Right ventricle myocardium superior (tissue), 1 donor: ENCODE results near the gene ZFAND2B. TPM values are rescaled to one million over a fixed set of nuclear protein-coding genes. Genes with fewer than 3 reads are reported as not detected.

ENCODE experiments used
- ATAC-seq: fragments of 200-7000 bp; cut with Tn5 transposase; one replicate; pipeline ENCODE4 v1.9.1; 2020; ENCODE audit warnings: mild to moderate bottlenecking; ENCODE audit not compliant: poor library complexity
- DNase-seq: peaks from one replicate; pipeline ENCODE4 v3.0.0-alpha.2; 2020
- intact Hi-C: fragments of 100-400 bp; cut with DNase I; formaldehyde crosslinking; loops from one replicate; pipeline ENCODE4 v1.11.2; 2022
- total RNA-seq: library from RNA; stranded (reverse); fragmentation: NEBNext Ultra II Directional; extraction: Animal tissue kit (Norgen Biotek cat#: 25700); gene quantifications from one replicate; pipeline ENCODE4 v1.2.1, GENCODE V29; 2021
- donor health status: DM: no; HTN: yes; CAD: no; lungs with severe emphysema.

ZFAND2B gene
- total RNA-seq, 1 donor from 2014 or later, result 21.3 TPM

DNA sequence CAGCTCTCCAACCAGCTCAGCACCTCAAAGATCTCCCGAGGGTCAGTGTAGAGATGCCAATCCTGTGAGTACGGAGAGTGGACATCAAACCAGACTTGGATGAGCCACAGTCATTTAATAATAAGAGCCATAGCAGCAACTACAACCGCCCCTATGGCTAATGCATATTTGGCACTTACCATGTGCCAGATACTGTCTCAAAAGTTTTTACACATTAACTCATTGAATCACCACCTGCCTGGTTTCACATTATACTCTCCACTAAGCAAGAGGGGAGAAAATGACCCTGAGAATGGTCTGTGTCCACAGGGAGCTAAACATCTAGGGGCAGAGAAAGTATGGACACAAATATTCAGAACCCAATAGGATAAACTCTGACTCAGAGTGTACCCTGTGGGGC is 32.4 kb upstream of the ZFAND2B start:
- intact Hi-C loops, result no loop called here
- no peak for DNase-seq
- ATAC-seq, result no peak

DNA sequence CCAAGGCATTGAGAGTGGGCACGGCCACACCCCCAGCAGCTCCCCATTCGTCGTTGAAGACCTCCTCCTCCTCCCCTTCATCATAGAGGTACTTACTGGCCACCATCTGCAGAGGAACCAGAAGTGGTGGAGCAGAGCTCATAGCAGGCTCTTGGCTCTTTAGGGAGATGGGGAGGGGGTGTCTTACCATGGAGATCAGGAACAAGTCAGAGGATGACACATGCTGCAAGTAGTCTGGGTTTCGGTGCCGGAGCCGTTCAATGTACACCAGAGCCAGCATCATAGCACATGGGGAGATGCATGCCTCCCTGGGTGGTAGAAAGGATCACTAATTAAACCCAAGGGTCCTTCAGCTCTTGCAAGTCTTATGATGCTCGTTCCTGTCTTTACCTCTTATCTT is 31.8 kb upstream of the ZFAND2B start:
- DNase-seq (no peak), ATAC-seq (no peak)
- intact Hi-C loops, result loop anchor here (5.0 kb wide), 2 partner anchors 42 to 122 kb away; partner anchors contain the start of gene ABCB6

DNA sequence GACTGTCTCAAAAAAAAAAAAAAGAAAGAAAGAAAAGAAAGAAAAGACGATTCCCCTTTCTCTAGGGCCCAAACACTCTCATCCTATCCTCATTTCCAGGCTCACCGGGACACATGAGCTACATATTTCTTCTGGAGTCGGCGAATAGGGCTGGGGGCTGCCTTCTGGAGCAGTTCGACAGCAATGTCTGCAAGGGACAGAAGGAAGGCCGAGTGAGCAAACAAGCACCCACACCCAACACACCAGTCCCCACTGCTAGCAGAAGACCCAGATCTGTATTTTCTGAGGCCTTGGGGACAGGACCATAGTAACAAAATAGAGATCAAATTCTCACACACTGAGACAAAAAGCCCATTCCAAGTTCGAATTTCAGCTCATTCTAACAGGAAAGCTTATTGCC is 31.1 kb upstream of the ZFAND2B start:
- DNase-seq, result no peak
- intact Hi-C loops, result loop anchor here (5.0 kb wide), 2 partner anchors 42 to 122 kb away; partner anchors contain the start of gene ABCB6
- ATAC-seq, result no peak

DNA sequence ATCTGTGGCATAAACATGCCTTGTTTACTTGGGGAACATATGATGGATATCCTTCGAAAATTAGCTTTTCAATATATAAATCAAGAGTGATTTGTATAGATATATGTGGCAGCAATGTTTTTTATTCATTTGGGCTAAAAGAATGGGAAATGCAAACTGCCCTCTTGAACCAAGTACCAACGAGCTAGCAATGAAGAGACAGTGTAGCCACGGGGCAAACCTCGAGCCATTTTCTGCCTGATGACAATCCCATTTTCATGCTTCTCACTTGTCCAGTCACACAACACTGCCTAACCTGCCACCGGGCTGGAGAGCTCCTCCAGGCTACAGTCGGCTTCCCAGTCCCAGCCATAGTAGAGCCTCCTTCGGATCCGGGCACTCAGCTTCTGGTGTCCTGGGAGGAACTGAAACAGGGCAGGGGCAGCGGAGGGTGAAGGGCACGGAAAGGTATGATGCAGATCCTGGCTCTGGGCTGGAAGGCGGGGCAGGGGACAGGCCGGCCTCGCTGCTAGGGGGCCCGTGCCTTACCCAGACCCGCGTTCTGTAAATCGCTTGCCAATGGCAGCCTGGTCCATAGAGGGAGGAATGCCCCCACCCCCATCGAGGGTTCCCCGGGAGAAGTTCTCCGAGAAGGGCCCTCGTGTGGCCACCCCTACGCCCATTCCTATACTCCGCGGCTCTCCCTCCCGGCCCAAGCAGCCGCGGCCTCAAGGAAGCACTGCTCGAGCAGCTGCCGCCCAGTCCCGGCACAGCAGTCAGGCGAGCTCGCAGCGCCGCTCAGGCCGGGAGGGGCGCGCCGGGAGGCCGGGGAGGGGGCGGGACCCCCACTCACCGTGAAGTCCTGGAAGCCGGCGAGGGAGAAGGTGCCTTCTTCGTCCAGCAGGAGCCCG is 30.4 kb upstream of the ZFAND2B start:
- DNase-seq, result peak; percentile 67
- peak; percentile 43 for ATAC-seq
- intact Hi-C loops, result loop anchor here (5.0 kb wide), 2 partner anchors 41 to 121 kb away; partner anchors contain the start of gene ABCB6

DNA sequence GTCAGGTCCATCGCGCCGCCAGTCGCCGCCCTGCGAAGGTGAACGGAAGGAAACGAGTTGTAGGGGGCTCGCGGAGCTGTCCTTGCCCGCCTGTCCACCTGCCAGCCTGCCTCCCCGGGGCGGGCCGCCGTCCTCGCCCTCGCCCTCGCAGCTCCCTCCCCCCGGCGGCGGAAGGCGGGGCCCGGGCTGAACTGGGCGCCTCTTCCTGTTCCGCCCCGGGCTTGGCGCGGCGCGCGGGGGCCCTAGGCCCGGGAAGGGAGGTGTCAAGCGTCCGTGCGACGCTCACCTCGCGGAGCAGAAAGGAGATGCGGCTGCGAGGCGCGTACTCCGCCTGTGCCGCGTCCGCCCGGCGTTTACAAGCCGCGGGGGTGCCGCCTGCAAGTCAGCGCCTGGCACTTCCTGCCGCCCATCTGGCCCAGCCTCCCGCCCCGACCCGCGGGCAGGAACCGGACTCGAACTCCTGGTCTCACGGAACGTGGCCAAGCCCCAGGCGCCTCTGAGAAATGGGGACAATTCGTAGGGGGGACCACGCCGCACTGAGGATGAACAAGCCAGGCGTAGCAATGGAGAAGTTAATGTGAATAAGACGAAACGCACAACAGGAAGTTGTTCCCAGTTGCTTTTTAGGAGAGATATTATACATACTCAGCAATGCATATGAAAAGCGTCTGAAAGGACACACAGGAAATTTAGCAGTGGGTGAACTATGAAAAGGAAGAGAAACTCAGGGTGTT is 29.6 kb upstream of the ZFAND2B start, which contains the start of gene CNPPD1:
CNPPD1 (minus strand) TSS at position 108 of the 734 bp plus-strand sequence; CDS start at position 11, 97 bp downstream.
- ATAC-seq (peak; percentile 93), DNase-seq (peak; percentile 94)
- intact Hi-C loops, result loop anchor here (5.0 kb wide), 2 partner anchors 40 to 120 kb away; partner anchors contain the start of gene ABCB6

DNA sequence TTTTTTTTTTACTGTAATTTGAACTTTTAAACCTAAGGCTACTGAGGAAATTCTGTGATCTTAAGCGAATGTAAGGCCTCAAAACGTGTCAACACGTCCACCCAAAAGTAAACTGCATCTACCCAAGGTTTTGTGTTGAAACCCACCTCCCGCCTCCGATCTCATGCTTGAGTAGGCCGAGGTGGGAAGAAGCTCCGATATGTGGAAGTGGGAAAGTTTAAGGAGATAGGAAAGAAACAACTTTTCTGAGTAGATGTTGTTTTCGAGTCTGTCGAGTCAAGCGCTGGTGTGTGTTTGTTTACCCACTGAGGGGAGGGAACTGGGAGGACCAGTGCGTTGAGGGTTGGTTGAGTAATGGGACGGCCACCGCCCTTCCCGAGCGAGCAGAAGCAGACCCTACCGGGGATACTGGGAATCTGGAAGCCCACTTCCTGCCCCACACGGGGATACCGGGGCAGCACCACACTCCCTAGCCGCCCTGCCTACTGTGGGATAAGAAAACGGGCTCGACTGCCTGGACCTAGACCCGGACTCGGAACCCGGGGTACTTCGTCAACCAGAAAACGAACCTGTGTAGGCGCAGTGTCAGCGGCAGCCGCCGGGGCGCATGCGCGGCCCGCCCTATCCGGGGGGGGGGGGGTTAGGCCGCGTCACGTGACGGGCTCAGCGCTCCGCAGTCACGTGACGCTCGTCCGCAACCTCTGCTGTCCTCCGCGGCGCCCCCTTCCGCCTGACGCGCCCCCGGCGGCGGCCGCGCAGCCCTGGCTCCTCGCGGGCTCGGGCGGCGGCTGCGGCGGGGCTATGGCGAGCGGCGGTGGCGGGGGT is 28.8 kb upstream of the ZFAND2B start, which contains the start of gene RETREG2:
RETREG2 (plus strand) TSS at position 724 of the 825 bp plus-strand sequence; CDS start at position 802, 78 bp downstream.
- peak; percentile 81 for ATAC-seq
- intact Hi-C loops, result loop anchor here (5.0 kb wide), 2 partner anchors 40 to 120 kb away; partner anchors contain the start of gene ABCB6
- DNase-seq, result peak; percentile 90

DNA sequence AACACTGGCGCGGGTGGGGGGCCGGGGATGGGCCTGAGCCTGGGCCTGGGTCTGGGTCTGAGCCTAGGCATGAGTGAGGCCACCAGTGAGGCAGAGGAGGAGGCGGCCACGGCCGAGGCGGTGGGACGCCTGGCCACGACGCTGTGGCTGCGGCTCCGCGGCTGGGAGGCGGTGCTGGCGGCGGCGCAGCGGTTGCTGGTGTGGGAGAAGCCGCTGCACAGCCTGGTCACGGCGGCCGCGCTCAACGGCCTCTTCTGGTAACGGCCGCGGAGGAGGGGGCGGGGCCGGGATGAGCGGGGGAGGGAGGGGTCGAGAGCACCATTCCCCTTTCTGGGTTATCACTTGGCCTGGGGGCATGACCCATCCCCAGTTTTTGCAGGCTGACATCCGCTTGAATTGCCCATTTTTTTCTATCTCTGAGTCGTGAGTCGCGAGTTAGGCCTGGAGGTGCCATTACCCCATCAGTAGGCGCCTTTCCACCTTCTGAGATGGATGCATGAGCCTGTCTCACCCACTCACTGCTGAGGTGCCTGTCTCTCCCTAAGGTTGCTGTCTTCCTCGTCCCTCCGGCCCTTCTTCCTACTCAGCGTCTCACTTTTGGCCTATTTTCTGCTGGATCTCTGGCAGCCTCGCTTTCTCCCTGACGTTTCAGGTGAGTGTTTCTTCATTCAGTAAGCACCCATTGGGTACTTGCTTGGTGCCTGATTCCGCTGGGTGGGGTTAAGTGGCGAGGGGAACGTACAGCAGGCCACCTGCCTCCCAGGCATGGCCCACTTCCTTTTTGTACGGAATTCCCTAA is 28.0 kb upstream of the ZFAND2B start:
- DNase-seq (peak; percentile 78), ATAC-seq (peak; percentile 6)
- intact Hi-C loops, result loop anchor here (5.0 kb wide), 2 partner anchors 39 to 119 kb away; partner anchors contain the start of gene ABCB6

DNA sequence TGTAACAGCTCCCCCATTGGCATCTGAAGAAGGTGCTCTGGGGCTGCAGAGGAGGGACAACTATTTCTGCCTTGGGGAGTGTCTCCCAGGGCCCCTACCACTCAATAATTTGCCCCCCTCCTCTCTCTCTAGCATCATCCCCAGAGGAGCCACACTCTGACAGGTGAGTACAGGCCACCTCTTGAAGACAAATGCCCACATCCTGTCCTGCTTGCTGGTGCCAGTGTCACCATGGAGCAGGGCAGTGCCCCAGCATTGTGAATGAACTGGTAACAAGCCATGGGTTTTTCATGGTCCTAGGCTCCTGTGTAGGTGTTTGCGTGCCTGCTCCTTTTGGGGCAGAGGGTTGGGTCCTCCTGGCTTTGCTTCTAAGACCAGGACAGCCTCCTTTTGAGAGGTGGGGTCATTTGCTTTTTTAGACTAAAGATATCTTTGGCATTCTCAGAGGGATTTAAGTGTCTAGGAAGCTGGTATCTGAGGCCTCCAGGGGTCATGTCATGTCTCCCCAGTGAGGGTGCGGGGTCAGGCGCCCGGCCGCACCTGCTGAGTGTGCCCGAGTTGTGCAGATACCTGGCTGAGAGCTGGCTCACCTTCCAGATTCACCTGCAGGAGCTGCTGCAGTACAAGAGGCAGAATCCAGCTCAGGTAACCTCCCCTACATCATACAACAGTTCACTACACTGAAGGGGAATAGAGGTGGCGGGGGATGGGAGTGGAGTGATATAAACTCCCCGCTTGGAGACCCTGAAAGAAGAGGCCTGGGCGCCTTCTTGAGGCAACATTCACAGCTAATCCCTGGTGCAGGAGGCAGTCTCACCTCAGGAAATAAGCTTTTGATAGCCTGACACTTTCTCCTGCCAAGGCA is 26.7 kb upstream of the ZFAND2B start:
- intact Hi-C loops, result loop anchor here (5.0 kb wide), 2 partner anchors 37 to 117 kb away; partner anchors contain the start of gene ABCB6
- DNase-seq (no peak), ATAC-seq (no peak)

DNA sequence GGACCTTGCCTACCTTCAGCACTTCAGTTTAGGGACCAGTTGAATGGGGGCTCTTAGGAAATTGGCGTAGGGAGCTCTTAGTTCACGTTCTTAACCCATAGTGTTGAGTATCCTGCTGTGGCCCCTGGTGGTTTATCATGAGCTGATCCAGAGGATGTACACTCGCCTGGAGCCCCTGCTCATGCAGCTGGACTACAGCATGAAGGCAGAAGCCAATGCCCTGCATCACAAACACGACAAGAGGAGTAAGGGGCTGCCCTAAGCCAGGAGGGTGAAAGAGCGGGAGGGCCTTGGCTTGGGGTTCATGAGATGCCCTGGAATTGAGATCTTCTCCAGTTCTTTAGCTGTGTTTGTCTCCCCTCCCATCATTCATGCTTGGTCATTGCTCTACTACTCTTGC is 25.6 kb upstream of the ZFAND2B start:
- intact Hi-C loops, result no loop called here
- DNase-seq, result no peak

DNA sequence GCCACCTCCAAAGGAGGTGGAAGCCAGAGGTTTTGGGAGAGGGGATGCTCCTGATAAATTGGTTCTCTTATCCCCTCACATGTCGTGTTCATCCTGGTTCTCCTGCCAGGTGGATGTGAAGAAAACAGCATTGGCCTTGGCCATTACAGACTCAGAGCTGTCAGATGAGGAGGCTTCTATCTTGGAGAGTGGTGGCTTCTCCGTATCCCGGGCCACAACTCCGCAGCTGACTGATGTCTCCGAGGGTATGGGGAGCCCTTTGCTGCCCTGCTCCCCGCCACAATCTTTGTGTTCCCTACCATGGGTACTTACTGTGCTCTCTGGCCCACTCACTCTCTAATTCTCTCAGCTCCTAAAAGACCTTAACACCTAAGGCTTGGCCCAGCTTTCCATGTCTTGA is 25.1 kb upstream of the ZFAND2B start:
- ATAC-seq, result no peak
- DNase-seq, result no peak
- intact Hi-C loops, result no loop called here

More for the DNA sequence above, 25.6 kb upstream of the ZFAND2B start:
- no peak for ATAC-seq

DNA sequence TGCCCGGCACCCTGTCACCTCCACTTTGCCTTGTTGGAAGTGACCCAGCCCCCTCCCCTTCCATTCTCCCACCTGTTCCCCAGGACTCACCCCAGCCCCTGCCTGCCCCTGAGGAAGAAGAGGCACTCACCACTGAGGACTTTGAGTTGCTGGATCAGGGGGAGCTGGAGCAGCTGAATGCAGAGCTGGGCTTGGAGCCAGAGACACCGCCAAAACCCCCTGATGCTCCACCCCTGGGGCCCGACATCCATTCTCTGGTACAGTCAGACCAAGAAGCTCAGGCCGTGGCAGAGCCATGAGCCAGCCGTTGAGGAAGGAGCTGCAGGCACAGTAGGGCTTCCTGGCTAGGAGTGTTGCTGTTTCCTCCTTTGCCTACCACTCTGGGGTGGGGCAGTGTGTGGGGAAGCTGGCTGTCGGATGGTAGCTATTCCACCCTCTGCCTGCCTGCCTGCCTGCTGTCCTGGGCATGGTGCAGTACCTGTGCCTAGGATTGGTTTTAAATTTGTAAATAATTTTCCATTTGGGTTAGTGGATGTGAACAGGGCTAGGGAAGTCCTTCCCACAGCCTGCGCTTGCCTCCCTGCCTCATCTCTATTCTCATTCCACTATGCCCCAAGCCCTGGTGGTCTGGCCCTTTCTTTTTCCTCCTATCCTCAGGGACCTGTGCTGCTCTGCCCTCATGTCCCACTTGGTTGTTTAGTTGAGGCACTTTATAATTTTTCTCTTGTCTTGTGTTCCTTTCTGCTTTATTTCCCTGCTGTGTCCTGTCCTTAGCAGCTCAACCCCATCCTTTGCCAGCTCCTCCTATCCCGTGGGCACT is 24.0 kb upstream of the ZFAND2B start:
- intact Hi-C loops, result no loop called here
- ATAC-seq (no peak), DNase-seq (no peak)

DNA sequence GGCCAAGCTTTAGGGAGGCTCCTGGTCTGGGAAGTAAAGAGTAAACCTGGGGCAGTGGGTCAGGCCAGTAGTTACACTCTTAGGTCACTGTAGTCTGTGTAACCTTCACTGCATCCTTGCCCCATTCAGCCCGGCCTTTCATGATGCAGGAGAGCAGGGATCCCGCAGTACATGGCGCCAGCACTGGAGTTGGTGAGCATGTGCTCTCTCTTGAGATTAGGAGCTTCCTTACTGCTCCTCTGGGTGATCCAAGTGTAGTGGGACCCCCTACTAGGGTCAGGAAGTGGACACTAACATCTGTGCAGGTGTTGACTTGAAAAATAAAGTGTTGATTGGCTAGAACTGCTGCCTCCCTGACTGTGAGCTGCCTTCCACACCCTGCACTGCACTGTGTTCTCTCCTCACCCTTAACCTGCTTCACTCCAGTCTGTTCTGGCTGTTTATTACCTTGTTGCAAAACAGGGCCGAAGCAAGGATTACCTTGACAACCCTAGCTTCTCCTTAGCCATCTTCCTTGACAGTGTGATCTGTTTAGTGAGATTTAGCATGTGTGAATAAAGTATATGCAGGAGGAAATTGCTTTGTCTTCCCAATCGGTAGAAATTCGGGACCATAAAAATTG is 23.3 kb upstream of the ZFAND2B start:
- no peak for DNase-seq
- no peak for ATAC-seq
- intact Hi-C loops, result no loop called here

DNA sequence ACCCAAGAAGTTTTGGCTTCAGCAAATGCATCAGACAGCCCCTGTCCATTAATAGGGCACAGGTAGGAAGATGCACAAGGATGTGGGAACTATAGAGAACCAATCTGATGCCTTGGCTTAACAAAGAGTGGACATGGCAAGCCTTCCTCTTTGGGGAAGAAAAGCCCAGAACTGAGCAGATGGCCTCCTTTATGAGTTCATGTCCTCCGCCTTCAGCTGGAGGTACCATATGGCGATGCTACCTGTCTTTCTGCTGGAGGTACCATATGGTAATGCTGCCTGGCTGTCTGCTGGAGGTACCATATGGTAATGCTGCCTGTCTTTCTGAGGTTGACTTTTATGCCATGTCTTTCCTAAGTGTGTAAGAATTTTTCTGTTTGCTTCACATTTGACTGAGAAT is 22.5 kb upstream of the ZFAND2B start:
- DNase-seq (no peak), ATAC-seq (no peak)
- intact Hi-C loops, result no loop called here

DNA sequence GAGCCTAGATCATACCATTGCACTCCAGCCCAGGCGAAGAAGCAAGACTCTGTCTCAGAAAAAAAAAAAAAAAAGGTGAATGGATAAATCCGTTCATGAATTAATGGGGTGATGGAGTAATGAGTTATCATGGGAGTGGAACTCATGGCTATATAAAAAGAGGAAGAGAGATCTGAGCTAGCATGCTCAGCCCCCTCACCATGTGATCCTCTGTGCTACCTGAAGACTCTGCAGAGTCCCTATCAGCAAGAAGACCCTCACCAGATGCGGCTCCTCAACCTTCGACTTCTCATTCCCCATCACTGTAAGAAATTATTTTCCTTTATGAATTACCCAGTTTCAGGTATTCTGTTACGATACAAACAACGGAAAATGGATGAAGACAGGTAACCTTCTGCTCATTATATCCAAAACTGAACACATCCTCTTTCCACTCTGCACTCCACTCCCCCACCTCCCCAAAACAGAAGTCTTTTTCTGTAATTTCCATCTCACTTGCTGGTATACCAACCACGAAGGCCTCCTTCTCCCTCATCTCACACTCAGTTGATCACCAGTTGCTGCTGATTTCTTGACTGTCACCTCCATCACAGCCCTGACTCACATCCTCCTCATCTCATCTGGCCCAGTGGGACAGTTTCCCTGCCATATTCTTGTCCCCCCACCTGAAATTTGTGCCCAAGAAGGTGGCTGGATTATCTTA is 19.7 kb upstream of the ZFAND2B start:
- intact Hi-C loops, result no loop called here
- no peak for ATAC-seq
- DNase-seq, result no peak

DNA sequence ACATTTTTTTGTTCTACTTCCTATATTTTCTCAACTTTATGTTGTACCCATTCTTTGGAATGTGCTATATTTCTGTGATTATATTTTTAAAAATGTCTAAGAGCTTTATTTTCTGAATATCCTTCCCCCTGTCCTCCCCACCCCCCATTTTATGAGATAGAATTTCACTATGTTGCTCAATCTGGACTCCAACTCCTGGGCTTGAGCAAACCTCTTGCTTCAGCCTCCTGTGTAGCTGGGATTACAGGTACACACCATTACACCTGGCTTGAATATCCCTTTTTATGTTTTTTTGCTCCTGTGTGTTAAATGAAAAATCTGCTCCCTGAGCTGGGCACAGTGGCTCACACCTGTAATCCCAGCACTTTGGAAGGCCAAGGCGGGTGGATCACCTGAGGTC is 9.2 kb upstream of the ZFAND2B start:
- intact Hi-C loops, result no loop called here
- DNase-seq (no peak), ATAC-seq (no peak)
